ENCODE data around the gene AMMECR1.

DNA sequence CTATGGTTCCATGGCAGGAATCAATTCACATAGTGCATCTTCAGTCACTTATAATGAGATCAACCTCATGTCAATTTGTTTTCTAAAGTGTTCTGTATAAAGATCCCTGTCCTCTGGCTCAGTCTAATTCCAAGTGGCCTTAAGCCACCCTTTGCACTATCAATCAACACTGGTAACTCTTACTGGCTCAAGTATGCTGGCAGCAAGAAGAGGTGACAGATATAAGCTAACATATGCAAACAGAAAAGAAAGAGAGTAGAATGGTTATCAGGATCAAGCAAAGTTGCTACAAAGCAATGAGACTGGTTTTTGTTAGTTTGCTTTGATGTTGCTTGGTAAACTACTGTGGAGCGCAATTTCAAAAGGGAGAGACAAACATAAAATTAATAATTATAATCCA is 67.0 kb downstream of the AMMECR1 start:
- TF ChIP-seq, protein P1, sequence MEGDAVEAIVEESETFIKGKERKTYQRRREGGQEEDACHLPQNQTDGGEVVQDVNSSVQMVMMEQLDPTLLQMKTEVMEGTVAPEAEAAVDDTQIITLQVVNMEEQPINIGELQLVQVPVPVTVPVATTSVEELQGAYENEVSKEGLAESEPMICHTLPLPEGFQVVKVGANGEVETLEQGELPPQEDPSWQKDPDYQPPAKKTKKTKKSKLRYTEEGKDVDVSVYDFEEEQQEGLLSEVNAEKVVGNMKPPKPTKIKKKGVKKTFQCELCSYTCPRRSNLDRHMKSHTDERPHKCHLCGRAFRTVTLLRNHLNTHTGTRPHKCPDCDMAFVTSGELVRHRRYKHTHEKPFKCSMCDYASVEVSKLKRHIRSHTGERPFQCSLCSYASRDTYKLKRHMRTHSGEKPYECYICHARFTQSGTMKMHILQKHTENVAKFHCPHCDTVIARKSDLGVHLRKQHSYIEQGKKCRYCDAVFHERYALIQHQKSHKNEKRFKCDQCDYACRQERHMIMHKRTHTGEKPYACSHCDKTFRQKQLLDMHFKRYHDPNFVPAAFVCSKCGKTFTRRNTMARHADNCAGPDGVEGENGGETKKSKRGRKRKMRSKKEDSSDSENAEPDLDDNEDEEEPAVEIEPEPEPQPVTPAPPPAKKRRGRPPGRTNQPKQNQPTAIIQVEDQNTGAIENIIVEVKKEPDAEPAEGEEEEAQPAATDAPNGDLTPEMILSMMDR (IDR thresholded peaks at IDR 0.05), result no peak
- TF ChIP-seq POLR2A (IDR thresholded peaks at IDR 0.05), result no peak
- no peak for TF ChIP-seq POLR2AphosphoS5 (IDR thresholded peaks at IDR 0.05)
